HG03354 (cell line): Measurements from ENCODE around the gene SEPTIN12.

ENCODE experiments used
- ATAC-seq: cut with Tn5 transposase; IDR thresholded peaks from one replicate; pipeline ENCODE4 v1.9.1; 2021; ENCODE audit warnings: mild to moderate bottlenecking; ENCODE audit not compliant: unreplicated experiment, poor library complexity, severe bottlenecking

SEPTIN12 gene, protein sequence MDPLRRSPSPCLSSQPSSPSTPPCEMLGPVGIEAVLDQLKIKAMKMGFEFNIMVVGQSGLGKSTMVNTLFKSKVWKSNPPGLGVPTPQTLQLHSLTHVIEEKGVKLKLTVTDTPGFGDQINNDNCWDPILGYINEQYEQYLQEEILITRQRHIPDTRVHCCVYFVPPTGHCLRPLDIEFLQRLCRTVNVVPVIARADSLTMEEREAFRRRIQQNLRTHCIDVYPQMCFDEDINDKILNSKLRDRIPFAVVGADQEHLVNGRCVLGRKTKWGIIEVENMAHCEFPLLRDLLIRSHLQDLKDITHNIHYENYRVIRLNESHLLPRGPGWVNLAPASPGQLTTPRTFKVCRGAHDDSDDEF

DNA sequence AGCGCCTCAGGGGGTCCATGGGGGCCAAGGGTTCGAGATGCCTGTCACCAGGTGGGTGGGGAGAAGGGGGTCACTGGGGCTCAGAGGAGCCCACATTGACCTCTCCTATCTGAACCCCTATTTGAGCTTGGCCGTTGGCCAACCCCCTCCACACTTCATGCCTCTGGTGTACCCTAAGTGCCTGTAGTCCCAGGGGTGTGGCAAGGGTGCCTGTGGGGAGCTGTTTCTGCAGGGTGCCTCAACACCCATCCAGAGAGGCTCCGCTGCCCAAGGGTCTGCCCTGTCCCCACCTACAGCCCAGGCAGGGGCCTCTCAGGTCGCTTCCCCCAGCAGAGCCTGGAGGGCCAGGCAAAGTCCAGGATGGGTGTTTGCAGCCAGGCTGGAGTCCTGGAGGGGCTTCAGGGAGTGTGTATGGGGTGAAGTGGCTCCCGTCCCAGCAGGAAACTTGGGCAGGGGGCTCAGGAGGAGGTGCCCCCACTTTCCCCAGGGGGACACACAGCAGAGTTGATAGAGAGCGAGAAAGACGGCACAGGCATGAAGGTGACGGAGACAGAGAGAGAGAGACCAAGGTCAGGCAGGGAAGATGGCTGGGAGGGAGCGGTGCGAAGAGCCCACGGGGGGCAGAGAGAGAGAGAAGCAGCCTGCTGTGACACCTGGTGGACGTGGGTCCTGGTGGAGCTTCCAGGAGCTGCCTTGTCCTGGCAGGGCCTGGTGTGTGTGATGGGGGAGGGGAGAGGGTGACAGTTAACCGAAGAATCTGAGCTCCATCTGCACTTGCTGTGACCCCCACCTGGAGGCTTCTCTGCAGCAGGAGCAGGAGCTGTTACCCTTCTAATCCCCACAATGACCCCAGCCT is at the start of gene SEPTIN12:
Gene SEPTIN12, minus strand, starts transcription at position 719 of the 856 bp plus-strand sequence. Its CDS starts 700 bp downstream, at position 19.
- no peak for ATAC-seq

DNA sequence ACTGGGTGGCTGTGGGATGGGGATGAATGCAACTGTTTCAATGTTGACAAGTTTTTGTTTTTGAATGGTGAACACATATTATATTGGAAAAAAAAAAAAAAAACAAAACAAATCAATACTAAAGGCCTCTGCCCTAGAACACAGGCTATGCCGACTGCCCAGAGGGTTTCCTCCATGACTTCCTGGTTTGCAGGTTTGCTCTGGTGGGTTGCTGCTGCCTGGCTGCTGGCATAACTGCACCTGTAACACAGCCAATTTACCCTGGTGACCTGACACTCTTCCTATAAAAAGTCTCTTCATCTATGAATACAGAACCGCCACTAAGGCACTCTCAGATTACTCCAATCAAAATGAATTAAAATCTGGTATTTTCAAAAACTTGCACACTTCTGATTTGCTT is 48.6 kb upstream of the SEPTIN12 start:
- no peak for ATAC-seq

DNA sequence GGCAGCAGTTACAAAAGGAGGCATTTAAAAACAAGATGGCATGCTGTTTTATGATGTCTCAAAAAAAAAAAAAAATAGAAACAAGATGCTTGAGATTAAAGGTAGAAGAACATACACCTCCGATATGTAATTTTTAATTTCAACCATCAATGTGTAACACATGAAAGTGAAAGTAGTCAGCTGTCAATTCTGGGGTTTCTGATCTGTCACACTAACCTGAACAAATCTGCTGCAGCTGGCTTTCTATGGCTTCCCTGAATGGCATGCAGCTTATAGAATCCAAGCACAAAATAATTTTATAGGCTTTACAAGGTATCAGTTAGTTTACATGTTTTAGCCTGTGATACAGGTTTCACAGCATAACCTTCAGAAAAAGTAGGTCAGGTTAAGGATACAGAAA is 45.4 kb upstream of the SEPTIN12 start:
- ATAC-seq: no peak

DNA sequence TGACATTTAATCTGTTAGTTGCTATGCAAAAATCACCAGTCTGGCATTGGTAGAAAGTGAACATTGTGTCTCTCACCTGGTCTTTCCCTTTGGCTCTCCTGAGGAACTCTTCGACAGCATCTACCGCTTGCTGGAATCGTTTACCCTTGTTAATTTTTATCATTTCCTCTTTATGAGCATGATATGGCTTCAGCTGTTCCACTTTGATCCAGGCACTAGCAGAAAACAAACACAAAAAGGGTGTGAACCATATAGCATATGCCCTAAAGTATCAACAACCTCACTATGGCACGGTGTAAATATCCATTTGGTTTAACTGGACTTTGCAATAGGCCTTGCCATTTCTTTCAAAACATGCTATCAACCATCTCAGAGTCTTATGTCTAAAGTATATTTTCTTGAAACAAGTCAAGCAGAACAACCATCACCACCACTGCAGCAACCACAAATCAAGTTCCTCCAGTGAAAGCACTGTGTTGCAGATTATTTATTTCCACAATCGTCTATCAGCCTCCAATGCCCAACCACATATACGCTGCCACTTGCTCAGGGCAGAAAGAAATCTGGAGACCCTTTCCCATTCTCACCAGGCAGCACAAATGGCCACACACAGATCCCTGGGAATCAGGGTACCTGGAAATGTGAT is 44.7 kb upstream of the SEPTIN12 start:
- no peak for ATAC-seq

DNA sequence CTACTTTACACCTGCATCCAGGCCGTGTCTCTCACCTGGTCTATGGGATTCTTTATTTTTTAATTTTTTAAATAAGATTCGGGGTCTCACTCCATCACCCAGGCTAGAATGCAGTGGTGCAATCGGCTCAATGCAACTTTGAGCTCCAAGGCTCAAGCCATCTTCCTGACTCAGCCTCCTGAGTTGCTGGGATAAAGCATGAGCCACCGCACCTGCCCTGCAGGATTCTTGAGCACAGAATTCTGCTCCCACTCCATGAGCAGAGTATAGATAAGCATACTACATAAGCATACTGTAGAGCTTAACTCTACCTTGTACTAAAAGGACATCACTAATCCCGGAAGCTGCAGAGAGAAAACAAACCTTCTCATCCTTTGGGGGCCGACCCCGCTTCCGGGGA is 43.5 kb upstream of the SEPTIN12 start:
- ATAC-seq: no peak

DNA sequence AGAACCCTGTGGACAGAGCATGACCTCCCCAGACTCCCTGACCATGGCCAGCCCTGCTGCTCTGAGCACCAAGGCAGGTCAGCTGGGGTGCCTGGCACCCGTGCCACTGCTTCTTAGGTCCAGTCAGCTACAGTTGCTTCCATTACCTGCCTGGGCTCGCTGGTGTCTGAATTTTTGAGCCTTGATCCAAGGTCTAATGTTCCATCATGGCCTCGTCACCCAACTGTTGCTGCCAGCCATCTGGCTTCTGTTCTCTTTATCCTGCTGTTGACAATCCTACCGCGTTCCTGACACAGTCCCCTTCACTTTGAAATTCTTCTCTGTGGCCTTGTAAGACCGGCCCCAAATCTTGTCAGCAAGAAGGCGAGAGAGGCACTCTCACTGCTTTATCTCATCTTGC is 42.3 kb upstream of the SEPTIN12 start:
- no peak for ATAC-seq

DNA sequence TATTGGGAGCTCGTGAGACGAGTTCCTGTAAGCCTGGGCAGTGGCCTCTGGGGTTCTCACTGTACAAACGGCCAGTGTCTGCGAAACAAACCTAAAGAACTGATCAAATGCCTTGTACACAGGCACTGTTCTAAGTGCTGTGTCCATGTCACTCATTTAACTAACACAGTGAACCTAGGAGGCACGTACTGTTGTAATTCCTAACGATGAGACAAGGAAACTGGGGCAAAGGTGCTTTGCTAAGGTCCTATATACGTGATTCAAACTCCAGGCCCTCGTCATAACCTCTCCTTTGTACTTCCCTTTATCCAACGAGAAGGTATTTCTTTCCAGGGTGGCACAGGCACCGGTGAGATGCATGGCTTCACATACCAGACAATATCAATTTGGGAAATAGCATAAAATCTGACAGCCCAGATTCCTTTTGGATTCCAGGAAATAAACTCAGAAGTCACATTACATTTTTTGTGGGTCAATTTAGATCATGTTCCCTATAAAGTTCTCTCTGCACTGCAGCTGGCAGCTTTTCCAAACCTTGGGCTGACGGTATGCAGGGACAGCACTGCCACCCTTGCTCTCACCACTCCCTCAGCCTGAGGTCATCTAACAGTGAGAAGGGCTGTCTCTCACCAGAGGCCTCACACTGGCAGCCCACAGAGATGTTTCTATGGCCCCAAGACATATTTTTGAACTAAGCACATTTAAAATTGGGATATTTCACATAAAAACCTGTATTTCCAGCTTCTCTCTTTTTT is 40.6 kb upstream of the SEPTIN12 start:
- no peak for ATAC-seq

DNA sequence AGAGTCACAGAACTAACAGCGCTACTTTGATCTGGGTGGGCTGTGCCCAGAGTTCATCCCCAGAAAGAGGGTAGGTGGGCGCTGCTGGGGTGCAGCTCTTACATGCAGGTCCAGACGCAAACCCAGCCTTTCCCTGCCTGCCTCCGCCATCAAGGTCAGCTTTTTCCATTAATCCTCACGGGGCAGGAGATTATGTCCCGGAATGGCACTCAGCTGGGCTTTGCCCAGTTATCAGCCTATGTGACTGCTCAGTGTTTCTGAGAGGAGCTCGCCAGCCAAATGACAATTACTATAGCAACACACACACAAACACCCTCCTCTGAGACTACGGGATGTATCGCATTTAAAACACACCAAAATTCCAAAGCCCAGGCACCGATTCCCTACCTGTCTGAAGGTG is 38.8 kb upstream of the SEPTIN12 start:
- ATAC-seq: no peak

DNA sequence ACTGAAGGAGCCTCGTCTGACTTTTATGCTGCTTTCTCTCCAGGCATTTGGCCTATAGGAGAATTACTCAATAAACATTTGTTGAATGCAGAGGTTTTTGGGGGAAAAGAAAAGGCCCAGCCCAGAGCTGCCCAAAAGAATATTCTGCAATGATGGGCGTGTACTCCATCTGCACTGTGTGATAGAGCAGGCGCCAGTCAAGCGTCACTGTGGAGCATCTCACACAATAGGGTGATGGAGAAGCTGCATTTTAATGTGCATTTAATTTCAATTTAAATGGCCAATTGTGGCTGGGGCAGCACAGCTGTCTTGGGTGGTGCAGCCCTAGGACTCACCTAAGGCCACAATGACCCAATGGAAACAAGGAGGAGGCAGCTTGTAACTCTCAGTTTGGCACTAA is 38.4 kb upstream of the SEPTIN12 start:
- no peak for ATAC-seq

DNA sequence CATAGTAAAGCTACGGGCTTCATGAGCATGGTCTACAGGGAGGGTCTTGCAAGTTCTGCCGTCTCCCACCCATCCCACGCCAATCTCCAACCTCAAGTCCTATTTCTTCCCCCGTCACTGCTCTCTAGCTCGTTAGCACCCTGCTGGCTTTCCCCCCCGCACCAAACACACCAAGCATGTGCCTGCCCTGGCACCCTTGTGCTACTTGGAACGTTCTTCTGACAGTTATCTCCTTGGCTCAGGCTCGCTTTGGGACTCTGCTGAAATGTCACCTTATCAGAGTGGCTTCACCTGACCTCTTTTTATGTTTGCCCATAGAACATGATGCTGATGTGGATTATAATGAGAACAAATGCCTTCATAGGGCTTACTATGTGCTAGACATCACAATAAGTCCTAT is 37.1 kb upstream of the SEPTIN12 start:
- no peak for ATAC-seq

DNA sequence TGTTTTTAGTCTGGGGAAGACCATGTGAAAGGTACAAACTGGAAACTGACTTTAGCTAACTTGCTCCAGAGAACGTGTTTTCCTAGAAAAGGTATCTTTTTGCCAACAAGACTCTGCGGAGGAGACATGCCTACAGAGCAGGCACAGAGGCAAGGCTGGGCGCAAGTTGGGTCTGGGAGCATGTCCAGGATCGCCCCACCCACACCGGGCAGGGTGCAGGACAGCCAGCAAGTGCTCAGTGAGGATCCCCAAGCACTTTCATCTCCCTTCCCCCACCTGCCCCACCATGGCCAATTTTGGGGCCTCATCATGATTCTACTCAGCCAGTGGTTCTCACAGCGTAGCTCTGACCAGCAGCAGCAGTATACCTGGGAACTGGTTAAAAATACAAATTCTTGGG is 32.5 kb upstream of the SEPTIN12 start:
- no peak for ATAC-seq

DNA sequence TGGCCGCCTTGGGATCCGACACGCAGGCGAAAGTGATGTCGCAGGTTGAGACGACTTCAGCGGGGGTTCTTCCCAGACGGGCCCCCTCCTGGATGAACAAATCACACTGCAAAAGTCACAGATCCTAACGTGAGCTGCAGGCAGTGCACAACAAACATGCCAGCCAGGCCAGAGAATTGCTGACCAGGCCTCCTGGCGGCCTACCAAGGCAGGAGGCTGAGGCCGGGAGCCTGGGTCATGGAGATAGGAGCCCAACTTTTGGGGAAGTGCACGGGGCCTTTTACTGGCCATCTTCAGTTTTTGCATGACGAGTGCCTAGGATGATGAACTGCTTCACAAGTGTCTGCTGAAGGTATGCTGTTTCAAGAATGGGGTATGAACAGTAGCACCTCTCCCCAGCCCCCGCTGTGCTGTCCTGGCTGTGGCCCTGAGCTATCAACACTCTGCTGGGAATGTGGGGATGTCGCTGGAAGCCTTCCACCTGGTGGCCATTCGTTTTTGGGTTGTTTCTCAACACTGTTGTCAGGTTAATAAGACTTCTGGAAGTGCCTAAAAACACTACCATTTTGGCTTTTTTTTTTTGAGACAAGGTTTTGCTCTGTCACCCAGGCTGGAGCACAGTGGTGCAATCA is 26.5 kb upstream of the SEPTIN12 start:
- no peak for ATAC-seq

DNA sequence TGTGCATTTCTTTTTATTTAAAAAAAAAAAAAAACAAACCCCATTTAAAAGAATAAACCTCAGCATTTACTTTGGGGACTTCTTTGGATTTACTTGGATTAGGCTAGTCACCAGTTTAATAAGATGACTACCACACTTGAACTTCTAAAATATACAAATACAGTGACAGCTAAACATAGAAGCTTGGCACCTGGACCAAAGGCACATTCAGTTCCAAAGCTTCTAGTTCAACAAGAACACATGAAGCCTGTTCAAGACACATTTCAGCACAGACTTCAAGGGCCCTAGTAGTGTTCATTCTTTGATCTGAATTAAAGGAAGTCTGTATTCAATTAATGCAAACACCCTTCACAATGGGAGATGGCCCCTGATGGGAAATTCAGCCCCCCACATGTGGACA is 25.9 kb upstream of the SEPTIN12 start:
- no peak for ATAC-seq

DNA sequence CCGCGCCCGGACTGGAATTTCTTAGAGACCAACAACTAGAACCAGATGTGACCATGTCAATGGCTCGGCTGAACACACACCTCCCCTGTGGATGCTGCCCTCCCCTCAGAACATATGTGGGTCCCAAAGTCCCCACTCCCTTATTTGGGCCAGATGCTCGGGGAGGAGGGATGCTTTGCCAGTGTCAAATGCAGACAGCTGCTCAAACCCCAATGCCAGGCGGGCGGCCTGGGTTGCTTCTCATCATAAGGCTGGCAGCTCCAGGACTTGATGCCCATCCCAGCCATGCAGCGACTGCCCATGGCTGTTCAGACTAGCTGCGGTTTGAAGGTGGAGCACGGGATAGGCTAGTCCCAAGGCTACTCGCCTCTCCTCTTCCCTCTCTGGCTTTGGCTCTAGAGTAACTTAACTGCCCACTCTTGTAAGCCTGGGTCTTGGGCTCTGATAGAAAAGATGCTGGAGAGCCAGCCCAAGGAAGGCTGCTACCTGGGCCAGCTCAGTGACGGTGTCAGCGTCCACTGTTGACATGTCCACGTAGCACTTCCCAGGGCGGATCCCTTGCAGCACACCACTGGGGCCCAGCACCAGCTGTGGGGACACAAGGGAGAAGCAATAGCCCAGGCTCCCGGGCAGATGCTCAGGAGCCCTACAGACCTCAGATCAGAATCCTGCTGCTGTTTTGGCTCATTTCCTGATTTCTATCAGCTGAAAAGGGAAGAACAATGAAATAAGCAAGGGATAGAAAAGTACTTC is 25.3 kb upstream of the SEPTIN12 start:
- no peak for ATAC-seq

DNA sequence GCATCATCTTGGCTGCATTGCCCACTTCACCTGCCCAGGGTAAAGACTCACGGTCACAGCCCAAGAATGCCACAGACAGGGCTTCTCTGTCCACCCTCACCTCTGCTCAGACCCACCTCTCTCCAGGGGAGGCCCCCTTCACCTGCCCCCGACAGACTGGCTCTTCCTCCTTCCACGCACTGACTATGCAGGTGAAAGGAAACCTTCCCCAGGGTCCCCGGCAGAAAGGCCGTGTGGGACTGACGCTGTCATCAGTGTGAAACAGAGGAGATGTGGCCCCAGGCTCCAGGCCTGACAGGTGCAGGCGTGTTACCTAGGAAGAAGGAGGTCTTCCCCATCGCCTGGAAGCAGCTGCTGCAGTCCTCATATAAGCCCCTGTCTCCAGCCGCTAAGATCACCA is 23.6 kb upstream of the SEPTIN12 start:
- ATAC-seq: no peak

DNA sequence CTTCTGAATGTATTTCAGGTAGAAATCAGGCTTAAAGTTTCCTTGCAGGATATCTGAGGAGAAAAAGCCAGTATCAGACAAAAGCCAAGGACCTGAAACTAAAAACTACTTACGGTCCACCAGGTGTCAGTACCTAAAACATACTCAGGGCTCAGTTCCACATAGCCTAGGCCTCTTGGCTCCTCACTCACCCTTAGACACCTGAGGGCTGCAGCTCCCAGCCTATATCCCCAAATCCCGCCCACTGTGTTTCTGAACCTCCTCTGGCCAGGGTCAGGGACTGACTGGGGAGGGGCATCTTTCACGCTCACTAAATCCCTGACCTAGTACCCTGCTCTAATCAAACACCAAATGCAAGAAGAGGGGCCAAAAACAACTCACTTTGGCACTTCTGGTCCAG is 23.1 kb upstream of the SEPTIN12 start:
- no peak for ATAC-seq

DNA sequence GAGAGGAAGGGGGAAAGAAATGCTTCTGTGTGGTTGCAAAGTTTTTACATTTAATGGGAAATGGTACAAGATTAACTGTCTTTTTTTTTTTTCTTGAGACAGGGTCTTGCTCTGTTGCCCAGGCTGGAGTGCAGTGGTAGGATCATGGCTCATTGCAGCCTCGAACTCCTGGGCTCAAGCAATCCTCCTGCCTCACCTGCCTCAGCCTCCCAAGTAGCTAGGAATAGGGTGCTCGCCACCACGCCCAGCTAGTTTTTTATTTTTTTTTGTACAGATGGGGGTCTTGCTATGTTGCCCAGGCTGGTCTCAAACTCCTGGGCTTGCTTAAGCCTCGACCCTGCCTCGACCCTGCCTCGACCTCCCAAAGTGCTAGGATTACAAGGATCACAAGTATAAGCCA is 18.1 kb upstream of the SEPTIN12 start:
- ATAC-seq: no peak

DNA sequence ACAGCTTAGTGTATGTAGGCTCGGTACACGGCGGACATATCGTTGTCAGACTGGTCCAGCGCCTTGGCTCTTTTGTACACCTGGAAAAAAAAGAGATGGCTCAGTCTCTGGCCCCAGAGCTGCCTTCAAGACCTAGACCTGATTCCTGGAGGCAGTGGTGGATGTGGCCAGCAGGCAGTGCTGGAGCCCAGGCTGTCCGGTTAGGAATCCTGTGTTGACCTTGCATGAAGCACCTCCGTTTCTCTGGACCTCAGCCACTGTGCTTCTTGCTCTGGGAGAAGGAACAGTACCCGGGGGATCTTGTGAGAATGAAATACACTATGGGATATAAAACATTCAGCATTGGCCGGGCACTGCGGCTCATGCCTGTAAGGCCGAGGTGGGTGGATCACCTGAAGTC is 17.1 kb upstream of the SEPTIN12 start:
- no peak for ATAC-seq
